Eye (tissue), 1 donor: ENCODE data around the gene RFX2.
"Not testable (repeated sequence)": the region's sequence is repeated elsewhere in the genome, so short reads cannot be mapped to it uniquely, and the experiment has no call there.

Experiments used
- DNase-seq: peaks from one replicate; pipeline ENCODE4 v3.0.0-alpha.2; 2015

Gene RFX2

DNA sequence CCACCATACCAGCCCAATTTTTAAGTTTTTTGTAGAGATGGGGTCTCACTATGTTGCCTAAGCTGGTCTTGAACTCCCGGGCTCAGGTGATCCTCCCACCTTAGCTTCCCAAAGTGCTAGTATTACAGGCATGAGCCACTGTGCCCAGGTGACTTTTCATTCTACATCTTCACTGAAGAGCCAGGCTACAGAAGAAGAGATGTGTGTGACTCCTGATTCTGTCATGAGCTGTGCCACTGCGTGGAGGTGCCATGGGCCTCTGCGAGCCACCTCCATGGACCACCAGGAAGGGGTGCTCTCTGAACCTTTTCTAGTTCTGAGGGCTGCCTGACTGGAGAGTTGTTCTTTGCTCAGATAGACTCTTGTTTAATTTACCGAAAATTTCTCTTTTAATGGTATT lies 75.8 kb downstream of the RFX2 start:
- no peak for DNase-seq

DNA sequence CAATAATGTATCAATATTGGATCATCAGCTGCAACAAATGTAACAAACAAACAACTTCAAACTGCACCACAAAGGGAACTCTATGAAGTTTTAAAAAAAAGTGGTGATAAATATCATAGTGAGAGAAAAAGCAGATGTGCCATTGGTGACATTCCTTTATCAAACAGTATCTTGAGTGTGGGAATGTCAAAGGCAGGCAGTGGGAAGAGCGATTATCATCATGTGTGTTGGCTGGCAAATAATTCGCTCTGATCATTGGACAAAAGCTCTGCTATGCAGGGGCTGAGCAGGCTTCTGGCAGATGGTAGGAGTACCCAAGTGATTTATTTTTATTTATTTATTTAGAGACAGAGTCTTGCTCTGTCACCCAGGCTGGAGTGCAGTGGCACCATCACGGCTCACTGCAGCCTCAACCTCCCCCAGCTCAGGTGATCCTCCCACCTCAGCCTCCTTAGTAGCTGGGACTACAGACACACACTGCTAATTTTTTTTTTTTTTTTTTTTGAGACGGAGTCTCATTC lies 76.5 kb downstream of the RFX2 start:
- DNase-seq = no peak

DNA sequence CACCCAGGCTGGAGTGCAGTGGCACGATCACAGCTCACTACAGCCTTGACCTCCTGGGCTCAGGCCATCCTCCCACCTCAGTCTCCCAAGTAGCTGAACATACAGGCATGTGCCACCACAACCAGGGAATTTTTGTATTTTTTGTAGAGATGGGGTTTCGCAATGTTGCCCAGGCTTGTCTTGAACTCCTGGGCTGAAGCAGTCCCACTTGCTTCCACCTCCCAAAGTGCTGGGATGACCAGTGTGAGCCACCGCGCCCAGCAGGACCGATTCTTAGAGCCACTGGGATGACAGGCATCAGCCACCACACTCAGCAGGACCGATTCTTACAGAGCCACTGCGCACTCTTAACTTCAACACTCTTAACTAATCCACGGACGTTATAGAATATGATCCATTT lies 77.5 kb downstream of the RFX2 start:
- no peak for DNase-seq

DNA sequence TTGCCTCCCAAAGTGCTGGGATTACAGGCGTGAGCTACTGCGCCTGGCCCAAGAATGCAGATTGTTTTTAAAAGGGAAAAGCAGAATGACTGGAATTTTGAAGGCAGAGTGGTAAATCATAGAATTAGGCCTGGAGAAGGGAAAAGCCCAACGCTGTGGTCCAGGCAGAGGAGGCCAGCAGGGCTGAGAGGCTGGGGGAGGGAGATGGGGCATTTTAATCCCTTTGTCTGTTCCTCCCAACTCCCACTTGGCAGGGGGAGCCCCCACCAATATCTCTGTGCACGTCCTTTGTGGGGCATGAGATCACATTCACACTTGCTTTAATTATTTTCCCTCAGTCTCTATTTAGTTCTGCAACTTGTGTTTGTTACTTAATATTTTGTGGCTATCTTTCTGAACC lies 77.9 kb downstream of the RFX2 start:
- DNase-seq = no peak

DNA sequence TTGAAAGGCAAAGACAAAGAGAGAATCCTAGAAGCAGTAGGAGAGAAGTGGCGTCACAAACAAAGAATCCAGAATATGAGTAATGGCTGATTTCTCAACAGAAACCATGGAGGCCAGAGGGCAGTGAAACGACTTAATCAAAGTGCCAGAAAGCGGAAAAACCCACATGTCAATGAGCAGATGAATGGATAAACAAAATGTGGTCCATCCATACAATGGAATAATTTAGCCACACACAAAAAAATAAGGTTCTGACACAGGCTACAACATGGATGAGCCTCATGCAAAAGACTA lies 80.1 kb downstream of the RFX2 start:
- no peak for DNase-seq

DNA sequence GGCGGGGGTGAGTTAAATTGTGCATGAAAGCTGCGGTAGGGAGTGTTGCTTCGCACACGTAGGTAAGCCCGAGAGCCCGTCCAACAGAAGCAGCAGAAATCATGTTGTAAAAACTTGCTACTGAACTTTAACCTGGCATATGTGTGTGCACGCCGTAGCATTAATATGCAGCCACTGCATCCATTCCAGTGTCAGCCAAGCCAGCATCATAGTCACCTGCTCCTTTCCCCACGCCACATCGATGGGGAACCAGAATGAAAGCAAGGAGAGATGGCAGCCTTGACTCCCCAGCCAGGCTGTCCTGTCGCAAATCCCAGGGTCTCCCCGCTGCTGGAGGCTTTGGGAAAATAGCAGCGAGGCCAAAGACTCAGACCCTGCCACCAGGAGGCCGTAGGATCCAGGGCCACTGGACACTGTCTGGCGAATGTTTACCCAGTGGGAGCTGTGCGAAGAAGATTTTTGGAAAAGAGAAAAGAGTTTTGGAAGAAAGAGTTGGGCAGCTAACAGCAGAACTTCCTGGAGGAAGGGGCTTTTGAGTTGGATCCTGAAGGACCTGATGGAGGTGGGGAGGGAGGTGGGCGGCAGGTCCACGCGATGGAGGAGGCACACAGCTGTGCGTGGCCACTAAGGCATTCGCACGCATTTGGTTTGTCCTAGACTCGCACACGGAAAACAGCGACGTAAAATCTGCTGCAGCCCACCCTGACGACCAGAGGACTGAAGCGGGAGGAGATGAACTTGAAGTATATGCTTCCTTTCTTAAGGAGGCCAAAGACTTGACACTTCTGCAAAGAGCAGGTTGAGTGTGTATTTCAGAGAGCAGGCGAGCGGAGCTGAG lies 83.7 kb downstream of the RFX2 start:
- DNase-seq = no peak

DNA sequence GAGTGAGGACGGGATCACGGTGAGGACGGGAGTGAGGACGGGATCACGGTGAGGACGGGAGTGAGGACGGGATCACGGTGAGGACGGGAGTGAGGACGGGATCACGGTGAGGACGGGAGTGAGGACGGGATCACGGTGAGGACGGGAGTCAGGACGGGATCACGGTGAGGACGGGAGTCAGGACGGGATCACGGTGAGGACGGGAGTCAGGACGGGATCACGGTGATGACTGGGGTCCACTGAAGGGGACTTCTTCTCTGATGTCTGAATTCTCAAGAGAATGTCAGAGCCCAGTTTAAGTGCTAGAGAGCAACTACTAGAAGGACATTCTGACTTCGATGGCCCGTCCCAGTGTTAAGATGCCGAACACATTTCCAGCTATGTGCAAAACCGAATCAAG lies 85.5 kb downstream of the RFX2 start:
- not testable (repeated sequence) for DNase-seq

DNA sequence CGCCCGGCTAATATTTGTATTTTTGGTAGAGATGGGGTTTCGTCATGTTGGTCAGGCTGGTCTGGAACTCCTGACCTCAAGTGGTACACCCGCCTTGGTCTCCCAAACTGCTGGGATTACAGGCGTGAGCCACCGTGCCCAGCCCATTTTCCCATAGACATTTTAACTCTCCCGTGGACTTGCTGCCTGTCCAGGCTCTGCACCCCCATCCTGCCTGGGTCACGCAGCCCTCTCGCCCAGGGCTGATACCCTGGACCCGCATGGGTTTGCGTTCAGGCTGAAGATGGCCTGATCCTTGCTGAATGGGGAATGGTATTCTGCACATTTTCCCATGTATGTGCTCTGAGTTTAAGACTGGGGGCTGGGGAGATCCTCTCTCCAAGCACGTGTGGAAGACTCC lies 86.4 kb downstream of the RFX2 start:
- no peak for DNase-seq

DNA sequence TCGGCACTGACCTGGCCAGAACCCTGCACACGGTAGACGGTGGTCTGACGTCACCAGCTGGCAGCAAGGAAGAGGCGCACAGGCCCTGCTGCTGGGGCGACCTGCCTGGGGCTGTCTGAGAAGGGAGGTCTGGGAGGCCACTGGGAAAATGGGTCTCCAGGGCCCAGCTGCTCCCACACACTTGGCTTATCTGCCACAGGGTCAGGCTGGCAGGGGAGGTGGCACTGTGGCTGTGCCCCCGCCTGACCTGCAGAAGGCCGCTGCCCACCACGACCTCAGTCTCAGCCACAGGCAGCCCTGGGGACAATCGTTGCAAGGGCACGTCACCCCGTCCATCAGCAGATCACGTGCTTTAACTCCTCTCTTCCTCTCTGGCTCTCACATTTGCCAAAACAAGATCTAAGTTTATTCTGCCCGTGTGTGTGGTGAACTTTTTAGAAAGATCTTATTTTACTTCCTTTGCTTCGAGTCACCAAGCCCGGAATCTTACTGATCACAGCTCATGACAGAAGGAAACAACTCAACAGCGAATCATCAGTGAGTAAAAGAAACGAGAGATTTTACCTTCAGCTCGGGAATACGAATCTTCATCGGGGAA lies 87.1 kb downstream of the RFX2 start:
- DNase-seq = no peak

DNA sequence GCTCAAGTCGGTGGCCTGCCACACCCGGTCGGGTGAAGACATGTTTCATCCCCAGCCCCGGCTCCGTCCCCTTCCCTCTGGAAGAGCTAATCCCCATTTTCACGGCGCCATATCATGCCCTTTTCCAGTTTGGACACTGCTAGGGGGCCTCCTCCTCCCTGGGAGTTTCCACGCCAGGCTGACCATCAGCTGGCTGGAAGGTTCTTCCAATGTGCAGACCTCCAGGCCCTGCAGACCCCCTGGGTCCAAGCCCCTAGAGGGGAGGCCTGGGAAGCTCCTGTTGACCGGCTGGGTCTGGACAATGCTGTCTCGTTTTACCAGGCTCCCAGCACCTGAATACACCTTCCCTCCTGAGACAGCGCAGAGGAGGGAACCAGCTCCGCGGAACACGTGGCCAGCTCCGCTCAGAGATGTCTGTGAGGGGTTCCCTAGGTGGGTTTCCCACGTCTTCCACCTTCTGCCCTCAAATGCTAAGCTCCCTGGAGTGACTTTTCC lies 87.7 kb downstream of the RFX2 start:
- no peak for DNase-seq

DNA sequence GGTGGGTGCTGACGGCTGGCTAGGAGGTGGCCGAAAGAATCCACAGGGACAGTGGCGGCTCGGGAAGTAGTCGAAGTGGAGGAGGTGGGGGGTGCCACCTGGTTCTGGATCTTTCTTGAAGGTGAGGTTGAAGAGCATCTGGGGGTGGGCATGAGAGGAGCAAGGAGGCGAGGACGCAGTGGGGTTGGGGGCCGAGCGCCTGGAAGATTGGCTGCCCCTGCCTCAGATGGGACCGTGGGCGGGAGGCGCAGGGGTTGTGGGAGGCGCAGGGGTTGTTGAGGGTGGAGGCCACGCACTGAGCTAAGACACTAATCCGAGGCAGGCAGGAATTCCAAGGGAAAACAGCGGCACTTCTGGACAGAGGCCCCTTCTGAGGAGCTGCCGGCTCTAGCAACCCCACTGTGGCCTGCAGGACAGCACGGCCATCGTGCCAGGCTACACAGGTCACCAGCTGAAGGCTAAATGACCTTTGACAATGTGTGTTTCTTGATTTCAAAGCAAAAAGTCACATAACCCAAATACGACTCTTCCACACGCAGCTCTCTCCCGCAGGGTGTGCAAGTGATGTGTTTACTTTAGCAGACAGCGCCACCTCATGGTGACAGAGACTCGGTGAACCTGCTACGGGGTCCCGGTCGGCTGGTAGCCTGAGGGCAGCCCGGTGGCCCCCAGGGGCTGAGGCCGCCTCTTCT lies 88.3 kb downstream of the RFX2 start:
- DNase-seq = peak; percentile 94

DNA sequence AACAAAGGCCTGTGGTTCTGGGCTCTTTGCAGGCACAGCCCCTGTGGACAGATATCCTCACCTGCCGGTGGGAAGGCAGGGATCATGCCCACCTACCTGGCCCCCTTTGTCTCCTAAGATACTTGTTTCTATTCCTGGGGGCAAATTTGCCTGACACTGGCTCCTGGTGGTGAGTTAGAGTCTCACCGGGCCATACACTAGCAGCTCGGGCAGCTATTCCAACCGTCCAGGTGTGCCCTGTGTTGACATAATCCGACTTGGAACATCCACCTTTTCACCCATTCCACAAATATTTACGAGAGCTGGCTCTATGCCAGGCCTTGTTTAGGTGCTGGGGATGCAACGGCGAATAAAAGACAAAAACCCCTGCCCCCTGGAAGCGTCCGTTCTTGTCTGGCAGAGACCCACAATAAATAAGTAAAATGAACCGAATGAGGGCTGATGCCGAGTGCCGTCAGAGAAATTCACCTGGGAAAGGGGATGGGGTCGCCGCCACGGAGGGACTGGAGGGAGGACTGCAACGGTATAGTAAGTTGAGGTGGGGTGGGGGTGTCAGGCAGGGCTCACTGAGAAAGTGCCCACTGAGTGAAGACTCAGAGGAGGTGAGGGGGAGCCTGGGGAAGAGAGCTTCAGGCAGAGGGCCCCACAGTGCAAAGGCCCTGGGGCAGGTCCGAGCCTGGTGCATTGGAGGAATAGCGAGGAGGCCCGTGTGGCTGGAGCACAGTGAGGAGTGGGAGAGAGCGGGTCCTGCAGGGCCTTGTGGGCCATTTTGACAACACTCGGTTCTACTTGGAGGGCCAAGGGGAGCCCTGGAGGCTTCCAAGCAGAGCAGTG lies 89.1 kb downstream of the RFX2 start:
- DNase-seq = no peak

DNA sequence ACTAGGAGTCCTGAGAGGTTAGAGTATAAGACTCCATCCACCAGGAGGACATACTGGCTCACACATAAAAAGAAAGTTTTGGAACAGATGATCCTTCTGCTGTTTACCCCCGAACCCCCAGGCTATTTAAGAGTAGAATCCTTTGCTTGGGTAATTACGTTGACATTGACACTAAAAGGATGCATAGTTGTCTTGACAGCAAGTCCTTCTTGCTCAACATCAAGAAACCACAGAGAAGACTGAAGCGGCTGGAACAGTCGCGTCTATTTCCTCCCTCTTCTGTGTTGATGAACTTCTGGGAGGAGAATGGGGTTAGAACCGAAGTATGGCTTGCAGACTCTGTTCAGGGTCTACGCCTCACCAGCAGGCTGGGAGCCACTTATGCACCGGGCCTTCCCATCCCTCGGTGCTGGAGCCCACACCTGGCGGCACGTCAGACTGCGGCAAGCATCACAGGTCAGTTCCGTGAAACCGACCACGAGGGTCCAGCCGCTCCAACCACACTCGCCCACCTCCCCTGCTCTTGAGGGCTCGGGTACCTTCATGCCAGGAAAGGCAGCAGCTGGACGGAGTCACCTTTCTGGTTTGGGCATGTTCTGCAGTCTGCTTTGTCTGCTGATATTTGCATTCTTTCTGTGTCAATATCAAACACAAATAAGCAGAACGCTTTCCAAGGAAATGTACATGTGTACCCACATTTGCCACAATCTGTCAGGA lies 90.0 kb downstream of the RFX2 start:
- DNase-seq = peak; percentile 18

DNA sequence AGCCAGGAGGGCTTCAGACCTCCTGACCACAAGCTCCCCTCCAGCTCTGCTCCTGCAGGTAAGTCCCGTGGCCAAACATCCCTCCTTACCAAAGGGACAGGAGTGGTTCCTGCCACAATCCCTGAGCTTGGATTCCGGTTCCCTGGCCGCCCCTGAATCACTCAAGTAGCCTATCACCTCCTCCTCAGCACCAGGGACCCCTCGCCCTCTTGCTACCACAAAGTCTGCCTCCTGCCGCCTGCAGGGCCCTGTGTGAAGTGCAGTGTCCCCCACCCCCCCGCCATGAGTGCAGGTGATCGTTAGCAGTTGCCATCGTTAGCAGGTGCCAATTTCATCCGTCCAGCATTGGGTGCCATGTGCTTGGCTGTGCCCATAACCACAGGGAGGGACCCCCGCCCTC lies 91.5 kb downstream of the RFX2 start:
- DNase-seq = no peak

DNA sequence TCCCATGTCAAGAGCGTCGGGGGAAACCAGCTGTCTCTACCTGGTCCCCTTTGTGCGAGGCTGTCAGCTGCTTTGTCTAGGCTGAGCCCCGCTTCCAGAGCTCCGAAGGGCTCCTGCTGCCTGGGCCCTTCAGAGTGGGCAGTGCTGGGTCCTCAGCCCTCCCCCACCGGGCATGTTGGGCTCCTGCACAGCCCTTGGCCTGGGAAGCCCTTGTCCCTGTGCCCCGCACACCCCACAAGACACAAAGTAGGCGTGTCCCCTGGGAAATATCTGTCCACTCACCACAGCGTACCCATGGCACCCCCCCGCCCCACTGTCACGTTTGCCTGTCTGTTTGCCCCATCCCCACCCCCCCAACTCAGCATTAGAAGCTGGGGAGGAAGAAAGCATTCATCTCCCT lies 92.7 kb downstream of the RFX2 start:
- no peak for DNase-seq

DNA sequence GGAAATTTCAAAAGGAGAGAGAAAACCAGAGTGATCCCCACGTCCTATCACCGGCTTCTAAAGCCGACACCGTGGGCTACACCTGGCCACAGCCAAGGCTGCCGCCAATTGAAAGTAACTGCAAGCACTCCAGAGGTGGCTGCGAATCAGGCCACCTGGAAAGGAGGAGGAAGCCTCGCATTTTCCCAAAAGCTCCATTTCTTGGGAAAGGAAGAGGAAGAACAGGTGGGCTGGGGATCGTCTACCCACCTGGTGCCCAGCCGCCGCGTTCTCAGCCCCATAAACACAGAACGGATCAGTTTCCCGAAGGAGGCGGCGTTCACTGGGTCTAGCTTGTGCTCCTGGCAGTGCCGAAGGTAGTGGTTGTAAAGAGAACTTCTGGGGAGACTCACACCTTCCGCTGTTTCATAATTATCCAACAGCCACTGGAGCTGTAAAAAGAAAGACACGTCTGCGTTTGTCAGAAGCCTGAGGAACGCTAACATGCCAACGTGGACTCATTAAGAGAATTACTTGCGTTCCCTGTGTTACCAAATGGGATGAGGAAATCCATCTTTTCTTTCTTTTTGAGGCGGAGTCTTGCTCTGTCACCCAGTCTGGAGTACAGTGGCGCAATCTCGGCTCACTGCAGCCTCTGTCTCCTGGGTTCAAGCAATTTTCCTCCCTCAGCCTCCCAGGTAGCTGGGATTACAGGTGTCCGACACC lies 94.3 kb downstream of the RFX2 start:
- no peak for DNase-seq

DNA sequence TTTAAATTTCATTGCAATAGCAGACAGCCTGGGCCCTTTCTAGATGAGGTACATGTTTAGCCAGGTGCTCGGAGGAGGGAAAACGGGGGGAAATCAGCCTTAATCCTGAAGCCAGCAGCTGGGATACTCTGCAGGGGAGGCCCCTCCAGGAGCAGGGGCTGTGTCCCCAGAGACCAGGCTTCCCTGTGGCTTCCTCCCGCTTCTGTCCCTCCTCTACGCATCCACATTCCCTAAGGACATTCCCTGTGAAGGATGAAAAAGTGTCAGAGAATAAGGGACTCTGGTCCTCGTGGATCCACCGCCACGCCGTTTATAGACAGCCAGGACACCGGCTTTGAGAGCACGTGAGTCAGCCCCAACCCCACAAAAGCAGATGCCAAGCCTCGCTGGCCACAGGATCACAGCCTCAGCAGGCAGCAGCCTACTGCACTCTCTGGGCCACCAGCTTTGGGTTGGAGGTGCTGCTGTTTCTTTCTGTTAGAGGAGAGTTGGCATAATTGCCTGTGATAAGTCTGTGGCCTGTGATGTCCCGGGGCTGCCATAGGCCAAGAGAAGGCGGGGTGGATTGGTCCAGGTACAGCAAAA lies 95.7 kb downstream of the RFX2 start:
- no peak for DNase-seq

DNA sequence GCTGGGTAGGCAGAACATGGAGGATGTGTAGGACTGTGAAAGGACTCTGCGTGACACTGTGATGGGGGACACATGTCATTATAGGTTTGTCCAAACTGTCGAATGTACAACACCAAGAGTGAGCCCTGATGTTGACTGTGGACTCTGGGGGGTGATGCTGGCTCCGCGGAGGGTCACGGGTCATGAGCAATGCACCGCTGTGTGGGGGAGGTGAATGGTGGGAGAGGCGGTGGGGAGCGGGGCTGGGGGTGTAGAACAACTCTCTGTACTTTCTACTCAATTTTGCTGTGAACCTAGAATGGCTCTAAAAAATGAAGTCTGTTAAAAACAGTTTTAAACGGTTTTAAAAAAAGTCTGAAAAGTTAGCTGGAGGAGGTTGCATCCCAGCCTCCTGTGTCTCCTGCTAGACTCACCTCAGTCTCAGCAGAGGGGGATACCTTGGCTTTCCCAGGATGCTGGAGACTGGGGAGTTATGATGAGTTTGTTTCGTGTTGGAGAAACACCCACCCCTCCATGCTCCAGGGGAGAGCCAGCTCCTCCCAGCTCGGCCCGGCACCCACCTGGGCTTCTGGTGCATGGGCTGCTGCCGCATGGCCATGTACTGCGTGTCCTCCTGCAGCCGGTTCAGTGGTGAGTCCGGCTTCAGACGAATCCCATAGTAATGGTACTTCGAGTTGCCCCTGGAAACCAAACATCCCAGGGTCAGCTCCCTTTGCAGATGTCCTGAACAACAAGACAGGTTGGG lies 97.7 kb downstream of the RFX2 start:
- no peak for DNase-seq

DNA sequence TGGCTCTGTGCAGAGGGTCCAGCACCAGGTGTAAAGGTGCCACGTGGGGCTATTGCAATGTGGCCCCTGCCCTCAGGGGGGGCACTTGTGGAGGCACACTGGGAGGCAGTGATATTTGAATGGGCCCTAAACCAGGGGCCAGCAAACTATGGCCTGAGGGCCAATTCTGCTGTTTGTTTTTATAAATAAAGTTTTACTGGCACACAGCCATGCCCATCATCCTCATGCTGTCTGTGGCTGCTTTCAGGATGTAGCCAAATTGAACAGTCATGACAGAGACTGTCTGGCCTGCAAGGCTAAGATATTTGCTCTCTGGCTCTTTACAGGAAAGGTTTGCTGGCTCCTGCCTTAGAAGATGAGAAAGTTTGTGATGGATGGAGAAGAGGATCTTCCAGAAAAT lies 98.5 kb downstream of the RFX2 start:
- no peak for DNase-seq

DNA sequence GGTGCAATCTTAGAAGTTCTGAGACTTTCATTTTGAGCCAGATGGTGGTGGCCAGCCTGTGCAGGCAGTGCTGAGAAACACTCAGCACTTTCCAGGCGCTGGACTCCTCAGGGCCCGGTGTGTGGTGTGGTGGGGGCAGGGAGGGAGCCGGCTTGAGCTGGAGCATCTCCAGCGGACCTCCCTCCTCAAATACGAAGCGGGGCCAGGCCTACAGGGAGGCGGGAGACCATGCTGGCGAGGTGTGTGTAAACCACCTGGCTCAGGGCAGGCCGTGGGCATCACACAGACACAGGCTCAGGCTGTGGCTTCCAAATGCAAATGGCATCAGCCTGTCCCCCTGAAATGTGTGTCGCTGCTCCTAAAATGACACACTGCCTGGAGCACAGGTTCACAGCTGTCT lies 99.1 kb downstream of the RFX2 start:
- no peak for DNase-seq

DNA sequence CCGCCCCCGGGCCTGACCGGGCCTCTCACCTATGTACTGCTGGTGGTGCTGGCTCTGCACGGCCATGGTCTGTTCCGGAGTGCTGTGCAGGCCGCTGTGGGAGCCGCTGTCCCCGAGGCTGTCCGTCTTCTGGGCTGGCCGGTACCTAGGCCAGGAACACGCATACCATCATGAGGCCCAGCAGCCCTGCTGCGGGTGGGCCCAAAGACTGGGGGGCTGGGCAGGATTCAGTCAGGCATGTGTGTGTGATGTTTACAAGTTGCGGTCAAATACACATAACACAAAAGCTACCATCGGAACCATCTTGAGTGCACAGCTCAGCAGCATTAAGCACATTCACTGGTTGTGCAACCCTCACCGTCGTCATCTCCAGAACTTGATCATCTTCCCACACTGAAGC lies 100.2 kb downstream of the RFX2 start:
- DNase-seq = no peak
